ENCODE results near the gene UBE4A.

UBE4A gene, protein sequence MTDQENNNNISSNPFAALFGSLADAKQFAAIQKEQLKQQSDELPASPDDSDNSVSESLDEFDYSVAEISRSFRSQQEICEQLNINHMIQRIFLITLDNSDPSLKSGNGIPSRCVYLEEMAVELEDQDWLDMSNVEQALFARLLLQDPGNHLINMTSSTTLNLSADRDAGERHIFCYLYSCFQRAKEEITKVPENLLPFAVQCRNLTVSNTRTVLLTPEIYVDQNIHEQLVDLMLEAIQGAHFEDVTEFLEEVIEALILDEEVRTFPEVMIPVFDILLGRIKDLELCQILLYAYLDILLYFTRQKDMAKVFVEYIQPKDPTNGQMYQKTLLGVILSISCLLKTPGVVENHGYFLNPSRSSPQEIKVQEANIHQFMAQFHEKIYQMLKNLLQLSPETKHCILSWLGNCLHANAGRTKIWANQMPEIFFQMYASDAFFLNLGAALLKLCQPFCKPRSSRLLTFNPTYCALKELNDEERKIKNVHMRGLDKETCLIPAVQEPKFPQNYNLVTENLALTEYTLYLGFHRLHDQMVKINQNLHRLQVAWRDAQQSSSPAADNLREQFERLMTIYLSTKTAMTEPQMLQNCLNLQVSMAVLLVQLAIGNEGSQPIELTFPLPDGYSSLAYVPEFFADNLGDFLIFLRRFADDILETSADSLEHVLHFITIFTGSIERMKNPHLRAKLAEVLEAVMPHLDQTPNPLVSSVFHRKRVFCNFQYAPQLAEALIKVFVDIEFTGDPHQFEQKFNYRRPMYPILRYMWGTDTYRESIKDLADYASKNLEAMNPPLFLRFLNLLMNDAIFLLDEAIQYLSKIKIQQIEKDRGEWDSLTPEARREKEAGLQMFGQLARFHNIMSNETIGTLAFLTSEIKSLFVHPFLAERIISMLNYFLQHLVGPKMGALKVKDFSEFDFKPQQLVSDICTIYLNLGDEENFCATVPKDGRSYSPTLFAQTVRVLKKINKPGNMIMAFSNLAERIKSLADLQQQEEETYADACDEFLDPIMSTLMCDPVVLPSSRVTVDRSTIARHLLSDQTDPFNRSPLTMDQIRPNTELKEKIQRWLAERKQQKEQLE

GRCh38 chr11:118359295-118359958 is at the start of gene UBE4A:
TSS of gene UBE4A (plus strand) at chr11:118359600. CDS start at chr11:118365081, 5,481 bp downstream.
- DNase-seq (ENCODE audit: extremely low read depth in 1 of 2, low read depth in 1 of 2) = peak; percentile 94 to 98

- no peak for DNase-seq (ENCODE audit: extremely low read depth in 1 of 2, low read depth in 1 of 2)
Observed at GRCh38 chr11:118310271-118310670, 49.1 kb upstream of the UBE4A start.

DNA sequence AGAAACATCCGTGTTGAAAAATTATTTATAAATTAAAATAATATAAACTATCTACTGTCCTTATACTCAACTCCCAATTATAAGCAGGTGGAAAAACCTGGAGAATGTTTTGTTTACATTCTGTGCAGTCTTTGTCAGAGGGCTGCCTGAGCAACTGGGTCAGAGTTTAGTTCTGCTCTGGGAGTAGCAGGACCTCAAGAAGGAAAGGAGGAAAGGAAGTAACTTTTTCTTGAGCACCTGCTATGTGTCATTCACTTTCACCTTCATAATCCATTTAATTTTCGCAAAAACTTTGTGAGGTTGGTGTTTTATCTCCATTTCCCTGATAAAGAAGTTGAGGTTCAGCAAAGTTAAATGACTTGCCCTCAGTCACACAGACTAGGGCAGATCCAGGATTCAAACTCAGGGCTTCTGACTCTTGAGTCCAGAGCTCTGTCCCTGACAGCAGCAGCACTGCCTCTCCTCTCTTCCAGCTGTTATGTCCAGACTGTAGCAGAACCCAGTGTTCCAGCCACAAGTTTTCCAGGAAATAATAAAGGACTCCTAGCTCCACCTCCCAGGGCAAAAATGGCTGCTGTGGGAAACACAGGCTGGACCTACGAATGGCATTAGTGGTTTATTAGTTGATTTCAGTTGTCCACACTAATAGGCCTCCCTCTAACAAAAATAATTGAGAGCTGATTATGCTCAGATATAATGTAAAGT is 48.5 kb upstream of the UBE4A start:
- DNase-seq (ENCODE audit: extremely low read depth in 1 of 2, low read depth in 1 of 2) = no peak

DNA sequence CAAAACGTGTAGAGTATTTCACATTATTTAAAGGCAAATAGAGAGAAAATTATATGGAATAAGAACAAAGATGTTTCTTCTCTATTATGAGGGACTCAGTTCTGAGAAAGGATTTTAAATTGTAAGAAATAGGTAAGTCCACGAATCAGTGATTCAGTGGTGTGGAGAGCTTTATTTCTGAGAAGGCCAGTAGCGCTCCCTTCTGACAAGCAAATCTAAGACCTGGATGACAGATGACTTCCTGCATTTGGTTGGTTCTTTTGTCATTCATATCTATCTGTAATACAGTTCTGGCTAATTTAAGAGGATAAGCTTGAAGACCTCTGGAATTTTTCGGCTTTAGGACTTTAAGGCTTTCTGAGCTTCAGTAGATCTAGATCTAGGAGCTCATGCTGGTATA is 47.9 kb upstream of the UBE4A start:
- no peak for DNase-seq (ENCODE audit: extremely low read depth in 1 of 2, low read depth in 1 of 2)

DNA sequence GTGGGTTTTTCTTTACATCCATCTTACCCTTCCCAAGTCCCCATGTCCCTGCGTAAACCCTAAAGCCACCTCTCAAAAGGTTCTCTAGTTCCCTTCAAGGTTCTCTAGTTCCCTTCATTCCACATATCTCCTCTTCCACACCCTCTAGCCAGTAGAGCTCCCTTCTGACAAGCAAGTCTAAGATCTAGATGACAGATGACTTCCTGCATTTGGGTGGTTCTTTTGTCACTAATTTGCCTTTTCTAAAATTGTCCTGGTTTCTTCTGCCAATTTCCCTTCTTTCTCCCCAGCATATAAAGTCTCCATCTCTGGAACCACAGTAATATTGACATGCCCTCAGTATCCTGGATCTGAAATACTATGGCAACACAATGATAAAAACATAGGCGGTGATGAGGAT is 47.1 kb upstream of the UBE4A start:
- no peak for DNase-seq (ENCODE audit: extremely low read depth in 1 of 2, low read depth in 1 of 2)

GRCh38 chr11:118313242-118313641 is 46.2 kb upstream of the UBE4A start:
- DNase-seq (ENCODE audit: extremely low read depth in 1 of 2, low read depth in 1 of 2) = no peak

DNA sequence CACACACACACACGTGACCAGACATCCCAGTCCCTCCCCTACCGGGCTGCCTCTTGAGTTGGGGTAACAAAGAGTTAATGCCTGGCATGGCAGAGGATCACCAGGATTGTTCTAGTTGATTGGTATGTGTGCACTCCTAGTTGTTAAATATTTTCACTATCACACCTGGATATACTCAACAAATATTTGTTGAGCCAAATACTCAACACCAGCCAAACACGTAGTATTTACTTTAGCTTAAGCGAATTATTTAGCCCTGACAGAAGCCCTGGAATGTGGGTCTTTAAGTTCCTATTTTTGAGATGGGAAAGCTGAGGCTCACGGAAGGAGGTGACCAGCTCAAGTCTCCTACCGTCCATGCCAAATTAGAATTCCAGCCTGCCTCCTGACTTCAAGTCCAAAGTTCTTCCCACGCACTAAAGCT is 44.4 kb upstream of the UBE4A start:
- DNase-seq (ENCODE audit: extremely low read depth in 1 of 2, low read depth in 1 of 2) = no peak

DNA sequence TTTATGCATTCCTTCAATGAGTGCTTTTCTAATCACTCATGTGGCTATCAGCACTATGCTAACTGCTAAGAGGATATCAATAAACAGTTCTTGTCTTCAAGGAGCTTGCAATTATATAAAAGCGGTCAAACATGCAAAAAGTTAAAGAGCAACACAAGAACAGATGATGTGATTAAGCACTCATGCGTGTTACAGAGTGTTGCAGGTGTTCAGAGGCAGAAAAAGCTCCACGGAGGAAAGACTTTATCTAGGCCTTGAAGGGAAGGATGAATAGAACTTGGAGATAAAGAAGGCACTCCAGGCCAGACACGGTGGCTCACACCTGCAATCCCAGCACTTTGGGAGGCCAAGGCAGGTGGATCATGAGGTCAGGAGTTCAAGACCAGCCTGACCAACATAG is 41.3 kb upstream of the UBE4A start:
- DNase-seq (ENCODE audit: extremely low read depth in 1 of 2, low read depth in 1 of 2) = no peak

DNA sequence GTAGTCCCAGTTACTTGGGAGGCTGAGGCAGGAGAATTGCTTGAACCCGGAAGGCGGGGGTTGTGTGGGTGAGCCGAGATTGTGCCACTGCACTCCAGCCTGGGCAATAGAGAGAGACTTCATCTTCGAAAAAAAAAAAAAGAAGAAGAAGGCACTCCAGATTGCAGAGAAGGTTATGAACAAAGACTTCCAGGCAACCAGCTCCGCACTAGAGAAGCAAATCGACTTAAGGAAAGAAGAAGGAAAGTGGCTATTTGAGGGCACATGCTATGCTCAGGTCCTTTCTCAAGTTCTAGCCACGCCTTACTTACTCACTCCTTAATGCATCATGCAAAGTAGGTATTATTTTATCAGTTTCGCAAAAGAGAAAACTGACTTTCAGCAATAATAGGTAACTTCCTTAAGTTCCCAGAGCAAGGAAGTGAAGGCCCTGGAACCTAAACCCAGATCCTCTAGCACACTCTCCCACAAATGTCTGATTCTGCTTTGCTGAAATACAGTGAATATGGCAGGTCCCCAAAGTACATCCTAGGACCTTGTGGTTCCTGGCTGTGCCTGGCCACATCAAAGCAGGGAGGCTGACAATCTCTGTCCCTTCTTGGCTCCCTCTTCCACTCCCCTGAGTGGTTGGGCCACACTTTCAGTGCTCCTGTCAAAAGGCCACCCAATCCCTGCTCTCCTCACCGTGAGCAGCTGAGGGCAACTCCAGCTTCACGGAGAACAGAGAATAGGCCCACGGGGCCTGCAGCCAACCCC is 40.6 kb upstream of the UBE4A start:
- no peak for DNase-seq (ENCODE audit: extremely low read depth in 1 of 2, low read depth in 1 of 2)

- no peak for DNase-seq (ENCODE audit: extremely low read depth in 1 of 2, low read depth in 1 of 2)
Observed at GRCh38 chr11:118319337-118319707, 40.1 kb upstream of the UBE4A start.

- DNase-seq (ENCODE audit: extremely low read depth in 1 of 2, low read depth in 1 of 2) = no peak
Observed at GRCh38 chr11:118320515-118320914, 38.9 kb upstream of the UBE4A start.

- DNase-seq (ENCODE audit: extremely low read depth in 1 of 2, low read depth in 1 of 2) = no peak
Observed at GRCh38 chr11:118321386-118322082, 37.9 kb upstream of the UBE4A start.

GRCh38 chr11:118322721-118323120 is 36.7 kb upstream of the UBE4A start:
- DNase-seq (ENCODE audit: extremely low read depth in 1 of 2, low read depth in 1 of 2) = no peak

DNA sequence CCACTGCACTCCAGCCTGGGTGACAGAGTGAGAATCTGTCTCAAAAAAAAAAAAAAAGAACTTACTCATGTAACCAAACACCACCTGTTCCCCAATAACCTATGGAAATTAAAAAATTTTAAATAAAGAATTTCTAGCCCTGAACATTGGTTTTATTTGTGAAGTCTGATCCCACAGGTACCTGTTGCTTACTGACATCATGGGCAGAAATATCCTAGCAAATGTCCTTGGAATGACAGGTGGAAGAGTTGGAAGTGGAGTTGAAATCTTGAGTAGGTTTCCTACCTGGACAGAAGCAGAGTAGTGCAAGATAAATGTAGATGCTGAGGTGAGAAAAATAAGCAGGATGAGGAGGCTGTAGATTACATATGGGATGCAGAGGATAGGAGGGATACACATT is 34.1 kb upstream of the UBE4A start:
- no peak for DNase-seq (ENCODE audit: extremely low read depth in 1 of 2, low read depth in 1 of 2)

GRCh38 chr11:118328745-118329144 is 30.7 kb upstream of the UBE4A start:
- DNase-seq (ENCODE audit: extremely low read depth in 1 of 2, low read depth in 1 of 2) = no peak

GRCh38 chr11:118334745-118335144 is 24.7 kb upstream of the UBE4A start:
- no peak for DNase-seq (ENCODE audit: extremely low read depth in 1 of 2, low read depth in 1 of 2)

- DNase-seq (ENCODE audit: extremely low read depth in 1 of 2, low read depth in 1 of 2) = peak; percentile 72 to 92
Observed at GRCh38 chr11:118338637-118339061, 20.8 kb upstream of the UBE4A start.

GRCh38 chr11:118339281-118339961 is 20.0 kb upstream of the UBE4A start:
- DNase-seq (ENCODE audit: extremely low read depth in 1 of 2, low read depth in 1 of 2) = no peak

Measured in stimulated activated CD8-positive, alpha-beta memory T cell treated with anti-CD3 and anti-CD28 coated beads, Interleukin-7, amount 100 ng/mL, for 48 hours (primary cell).